Small intestine (tissue), 7 donors: ENCODE results near the gene SLC30A3. TPM values are rescaled to one million over a fixed set of nuclear protein-coding genes. Genes with fewer than 3 reads are reported as not detected.

Experiments used
- DNase-seq, 2 donors: peaks; one replicate each; pipeline versions ENCODE4 v3.0.0 to v3.0.0-alpha.2; 2013
- FAIRE-seq: peaks from 2 replicates; lab custom pipeline; 2012; peaks lifted over from hg19 to GRCh38; lab: Jason Lieb, UNC
- H3K27ac ChIP-seq, 3 donors: one replicate each; pipeline ENCODE4 v1.5.1; 2013; ENCODE audit warnings: low read length in 2 of 3, mild to moderate bottlenecking in 2 of 3, control low read depth in 1 of 3, inconsistent platforms in 1 of 3, low read depth in 1 of 3, moderate library complexity in 1 of 3
- H3K27me3 ChIP-seq, 3 donors: one replicate each; pipeline ENCODE4 v1.6.1; 2013; ENCODE audit warnings: low read length in 3 of 3, inconsistent platforms in 1 of 3; ENCODE audit not compliant: control insufficient read depth in 3 of 3, insufficient read depth in 3 of 3
- H3K36me3 ChIP-seq, 3 donors: one replicate each; pipeline ENCODE4 v1.6.1; 2013; ENCODE audit warnings: low read length in 3 of 3, inconsistent platforms in 1 of 3, low read depth in 1 of 3, mild to moderate bottlenecking in 1 of 3, moderate library complexity in 1 of 3; ENCODE audit not compliant: control insufficient read depth in 3 of 3, insufficient read depth in 2 of 3
- H3K4me1 ChIP-seq, 3 donors: one replicate each; pipeline ENCODE4 v1.6.1; 2013; ENCODE audit warnings: low read length in 2 of 3, inconsistent platforms in 1 of 3, low read depth in 1 of 3, mild to moderate bottlenecking in 1 of 3, moderate library complexity in 1 of 3; ENCODE audit not compliant: control insufficient read depth in 3 of 3, insufficient read depth in 2 of 3
- H3K4me3 ChIP-seq, 3 donors: one replicate each; pipeline ENCODE4 v1.5.1; 2013; ENCODE audit warnings: low read length in 3 of 3, control low read depth in 1 of 3, inconsistent platforms in 1 of 3, low read depth in 1 of 3, mild to moderate bottlenecking in 1 of 3, moderate library complexity in 1 of 3
- H3K9me3 ChIP-seq, 2 donors: one replicate each; pipeline ENCODE4 v1.6.1; 2013; ENCODE audit warnings: low read depth in 1 of 2, low read length in 1 of 2; ENCODE audit not compliant: control insufficient read depth in 2 of 2, insufficient read depth in 1 of 2
- WGBS, 3 donors: extraction: QIAGEN DNeasy Blood & Tissue Kit; methylation state at CpG; one replicate each; pipeline ENCODE4 v1.1.7; 2013; 5-methylcytosine and 5-hydroxymethylcytosine counted together
- polyA plus RNA-seq, 4 donors: library from polyadenylated mRNA; stranded (reverse) in 3 of 4; unstranded in 1 of 4; fragments of 200-250 nt in 3 of 4; fragments of 120-200 nt in 1 of 4; gene quantifications; one replicate each; pipeline versions ENCODE4 v1.2.1 to v1.2.3, GENCODE V29; 2013
- donor health status: healthy with polysubstance abuse.
- donor health status: control.
- donor health status: control.
- donor health status: Bipolar disorder and iron deficiency.
- donor health status: healthy.

The SLC30A3 gene
- polyA plus RNA-seq, 4 donors = 0.04 to 0.06 TPM; not detected in 2

GRCh38 chr2:27217173-27218121, 45.4 kb downstream of the SLC30A3 start, which contains the start of gene CAD:
TSS of gene CAD (plus strand) at chr2:27217369. CDS start at chr2:27217552, 183 bp downstream.
- DNase-seq (peak; percentile 83 to 92), FAIRE-seq (no peak)
- H3K36me3 ChIP-seq = peaks cover 0 to 32% (median 4%) of the 10 kb centered on the region in 3 donors
- H3K4me3 ChIP-seq = peak within 1 kb of the TSS; percentile 55 to 81 (median 55)
- WGBS, 3 donors = 0 to 1% (median 0%) methylated on average over 61 to 72 of the region's 72 CpGs
- peak within 1 kb of the TSS in 2 of 3 donors; percentile 82 to 84 for H3K27ac ChIP-seq
- peaks cover 3 to 34% (median 5%) of the 10 kb centered on the region in 3 donors for H3K4me1 ChIP-seq
- H3K27me3 ChIP-seq = no peaks in the 10 kb centered on the region
- H3K9me3 ChIP-seq = no peaks in the 10 kb centered on the region

- Histone ChIP-seq H3K27me3 (no peaks in the 10 kb centered on the region), H3K27ac (peak overlapping the region in 2 of 3 donors; percentile 68 to 81), H3K4me1 (peaks cover 3 to 34% (median 5%) of the 10 kb centered on the region in 3 donors), H3K9me3 (no peaks in the 10 kb centered on the region), H3K36me3 (peaks cover 0 to 26% (median 4%) of the 10 kb centered on the region in 3 donors), H3K4me3 (peak overlapping the region; percentile 16 to 81 (median 55))
- 77 to 82% (median 77%) methylated on average over 13 of the region's 13 CpGs for WGBS, 3 donors
- DNase-seq = no peak
- FAIRE-seq = no peak
Measured at GRCh38 chr2:27216416-27217137, 46.3 kb downstream of the SLC30A3 start.

- Histone ChIP-seq H3K4me3 (no peak overlapping the region), H3K4me1 (peaks cover 6 to 45% (median 7%) of the 10 kb centered on the region in 3 donors), H3K27ac (no peak overlapping the region), H3K9me3 (no peaks in the 10 kb centered on the region), H3K36me3 (peaks cover 0 to 16% (median 4%) of the 10 kb centered on the region in 3 donors), H3K27me3 (no peaks in the 10 kb centered on the region)
- FAIRE-seq = no peak
- 93 to 98% (median 94%) methylated on average over 3 of the region's 3 CpGs for WGBS, 3 donors
- no peak for DNase-seq
Measured at GRCh38 chr2:27214941-27215340, 47.9 kb downstream of the SLC30A3 start.

- DNase-seq = peak in 1 of 2 donors; percentile 66
- WGBS, 3 donors = 3 to 6% (median 4%) methylated on average over 34 of the region's 34 CpGs
- FAIRE-seq = no peak
- H3K9me3 ChIP-seq = no peaks in the 10 kb centered on the region
- peak overlapping the region; percentile 98 to 100 (median 99) for H3K27ac ChIP-seq
- peaks cover 5 to 40% (median 7%) of the 10 kb centered on the region in 3 donors for H3K4me1 ChIP-seq
- H3K4me3 ChIP-seq = peak overlapping the region; percentile 85 to 94 (median 85)
- H3K36me3 ChIP-seq = peaks cover 0 to 21% (median 6%) of the 10 kb centered on the region in 3 donors
- no peaks in the 10 kb centered on the region for H3K27me3 ChIP-seq
Measured at GRCh38 chr2:27212626-27213471, 50.0 kb downstream of the SLC30A3 start.

- DNase-seq (peak; percentile 92 to 97), FAIRE-seq (no peak)
- Histone ChIP-seq H3K4me3 (peak within 1 kb of the TSS; percentile 85 to 94 (median 85)), H3K4me1 (peaks cover 4 to 44% (median 7%) of the 10 kb centered on the region in 3 donors), H3K36me3 (peaks cover 2 to 29% (median 6%) of the 10 kb centered on the region in 3 donors), H3K9me3 (no peaks in the 10 kb centered on the region), H3K27ac (peak within 1 kb of the TSS; percentile 98 to 100 (median 99)), H3K27me3 (no peaks in the 10 kb centered on the region)
- 0% methylated on average over 47 to 73 of the region's 73 CpGs for WGBS, 3 donors
Measured at GRCh38 chr2:27211943-27212625, 50.8 kb downstream of the SLC30A3 start, which contains the start of the genes ATRAID and SLC5A6. TSS of gene ATRAID (plus strand) at chr2:27212041. CDS start at chr2:27212369, 328 bp downstream. TSS of gene SLC5A6 (minus strand) at chr2:27212268. CDS start at chr2:27207650, 4,618 bp downstream.

- Histone ChIP-seq H3K36me3 (peaks cover 2 to 30% (median 6%) of the 10 kb centered on the region in 3 donors), H3K4me1 (peaks cover 4 to 43% (median 7%) of the 10 kb centered on the region in 3 donors), H3K27ac (peak overlapping the region; percentile 98 to 100 (median 99)), H3K27me3 (no peaks in the 10 kb centered on the region), H3K9me3 (no peaks in the 10 kb centered on the region), H3K4me3 (peak overlapping the region; percentile 85 to 94 (median 85))
- FAIRE-seq (no peak), DNase-seq (no peak)
- 2 to 4% (median 2%) methylated on average over 47 to 48 of the region's 48 CpGs for WGBS, 3 donors
Measured at GRCh38 chr2:27211241-27211942, 51.5 kb downstream of the SLC30A3 start.
